GM12801 (cell line): ENCODE results near the gene C15orf61.

Source experiments
- TF ChIP-seq, protein P1 (sequence below): IDR thresholded peaks from one replicate; pipeline ENCODE4 v1.5.1; 2011; ENCODE audit warnings: control low read depth; ENCODE audit not compliant: insufficient read length; ENCODE audit errors: extremely low read depth

C15orf61 gene

DNA sequence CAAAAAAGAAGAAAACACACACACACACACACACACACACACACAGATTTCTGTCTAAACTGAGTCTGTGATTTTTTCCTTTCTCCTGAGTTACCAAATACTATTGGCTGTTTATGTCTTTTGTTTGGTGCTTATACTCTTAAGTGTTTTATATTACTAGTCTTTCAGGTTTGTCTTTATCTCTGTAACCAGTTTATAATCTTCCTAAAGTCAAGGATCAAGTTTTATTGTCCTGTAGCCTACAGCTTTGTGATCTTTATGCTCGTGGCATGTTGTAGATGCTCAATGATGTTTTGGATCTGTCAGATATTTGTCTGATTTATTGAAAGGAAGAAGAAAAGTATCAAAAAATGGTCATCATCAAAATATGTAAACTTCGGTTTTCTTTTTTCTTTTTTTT, 26.1 kb downstream of the C15orf61 start:
- TF ChIP-seq, protein P1, sequence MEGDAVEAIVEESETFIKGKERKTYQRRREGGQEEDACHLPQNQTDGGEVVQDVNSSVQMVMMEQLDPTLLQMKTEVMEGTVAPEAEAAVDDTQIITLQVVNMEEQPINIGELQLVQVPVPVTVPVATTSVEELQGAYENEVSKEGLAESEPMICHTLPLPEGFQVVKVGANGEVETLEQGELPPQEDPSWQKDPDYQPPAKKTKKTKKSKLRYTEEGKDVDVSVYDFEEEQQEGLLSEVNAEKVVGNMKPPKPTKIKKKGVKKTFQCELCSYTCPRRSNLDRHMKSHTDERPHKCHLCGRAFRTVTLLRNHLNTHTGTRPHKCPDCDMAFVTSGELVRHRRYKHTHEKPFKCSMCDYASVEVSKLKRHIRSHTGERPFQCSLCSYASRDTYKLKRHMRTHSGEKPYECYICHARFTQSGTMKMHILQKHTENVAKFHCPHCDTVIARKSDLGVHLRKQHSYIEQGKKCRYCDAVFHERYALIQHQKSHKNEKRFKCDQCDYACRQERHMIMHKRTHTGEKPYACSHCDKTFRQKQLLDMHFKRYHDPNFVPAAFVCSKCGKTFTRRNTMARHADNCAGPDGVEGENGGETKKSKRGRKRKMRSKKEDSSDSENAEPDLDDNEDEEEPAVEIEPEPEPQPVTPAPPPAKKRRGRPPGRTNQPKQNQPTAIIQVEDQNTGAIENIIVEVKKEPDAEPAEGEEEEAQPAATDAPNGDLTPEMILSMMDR, result no peak

- TF ChIP-seq, protein P1, result no peak
Observed at GRCh38 chr15:67547836-67548235, 26.9 kb downstream of the C15orf61 start.

DNA sequence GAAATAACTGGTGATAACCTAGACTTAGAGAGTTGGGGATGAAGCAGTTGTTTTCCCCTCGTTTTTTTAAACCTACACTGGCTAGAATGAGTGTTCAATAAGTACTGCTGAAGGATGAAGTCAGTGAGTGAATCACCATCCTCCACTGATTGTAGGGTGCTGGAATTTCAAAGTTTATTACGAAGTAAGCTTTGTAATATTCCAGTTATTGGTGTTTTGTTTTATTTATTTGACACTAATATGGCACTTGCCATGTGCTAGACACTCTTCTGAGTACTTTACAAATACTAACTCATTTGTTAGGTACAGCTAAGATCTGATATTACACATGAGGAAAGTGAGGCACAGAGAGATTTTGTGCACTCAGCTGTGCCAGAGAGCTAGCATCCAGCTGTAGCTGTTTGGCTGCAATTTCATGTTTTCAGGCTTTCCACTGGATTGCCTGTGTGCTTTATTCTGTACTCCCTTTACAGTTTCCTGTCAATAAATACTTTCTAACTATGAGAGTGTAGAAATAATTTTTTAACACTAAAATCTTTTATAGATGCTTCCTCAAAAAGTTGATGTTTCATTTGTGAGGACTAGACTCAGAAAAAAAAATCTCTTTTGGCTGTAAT, 27.4 kb downstream of the C15orf61 start:
- TF ChIP-seq, protein P1, result no peak

DNA sequence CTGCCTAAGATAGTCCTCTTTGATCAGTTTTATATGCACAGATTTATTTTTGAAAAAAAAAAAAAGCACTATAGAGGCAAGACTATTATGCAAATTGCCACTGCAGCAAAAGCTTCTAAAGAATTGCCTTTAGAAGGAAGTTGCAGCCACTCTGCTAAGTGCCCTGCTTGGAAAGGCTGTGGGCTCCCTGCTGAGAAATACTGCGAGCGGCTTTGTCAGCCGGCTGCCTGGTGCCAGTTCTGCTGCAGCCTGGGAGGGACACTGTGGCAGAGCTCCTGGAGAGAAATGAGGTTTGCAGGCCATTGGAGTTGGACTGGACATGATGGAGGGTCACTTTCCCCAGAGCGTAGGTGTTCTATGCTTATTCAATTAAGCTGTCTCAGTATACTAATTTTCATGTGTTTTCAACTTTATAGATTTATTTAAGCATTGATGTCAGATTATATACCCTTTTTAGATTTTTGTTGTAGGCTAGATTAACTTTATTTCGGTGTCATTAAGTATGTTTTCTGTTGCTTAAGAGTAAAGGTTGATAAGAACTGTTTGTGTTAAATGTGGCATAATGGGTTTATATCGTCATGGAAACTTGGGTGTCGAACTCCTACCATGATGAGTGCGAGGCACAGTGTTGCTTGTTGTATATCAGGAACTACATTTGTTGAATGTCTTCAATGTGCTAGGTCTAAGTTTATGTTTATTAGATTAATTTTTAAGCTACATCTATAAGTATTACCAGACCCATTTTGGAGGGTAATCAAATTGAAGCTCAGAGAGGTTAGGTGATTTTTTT, 28.1 kb downstream of the C15orf61 start:
- TF ChIP-seq, protein P1, result no peak

- TF ChIP-seq, protein P1, result no peak
Observed at GRCh38 chr15:67549736-67550135, 28.8 kb downstream of the C15orf61 start.

DNA sequence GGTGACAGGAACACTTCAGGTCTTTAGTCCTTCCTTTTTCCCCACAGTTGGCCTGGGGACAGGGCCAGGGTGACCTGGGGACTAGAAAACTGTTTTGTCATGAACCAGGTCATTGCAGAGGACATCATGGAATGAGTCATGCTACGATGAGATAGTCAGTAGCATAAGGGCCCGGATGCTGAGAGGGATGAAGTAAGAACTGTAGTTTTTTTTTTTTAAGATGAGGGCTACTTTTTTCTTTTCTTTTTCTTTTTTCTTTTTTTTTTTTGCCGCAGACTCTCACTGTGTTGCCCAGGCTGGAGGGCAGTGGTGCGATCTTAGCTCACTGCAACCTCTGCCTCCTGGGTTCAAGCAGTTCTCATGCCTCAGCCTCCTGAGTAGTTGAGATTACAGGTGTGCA, 29.6 kb downstream of the C15orf61 start:
- TF ChIP-seq, protein P1, result no peak

DNA sequence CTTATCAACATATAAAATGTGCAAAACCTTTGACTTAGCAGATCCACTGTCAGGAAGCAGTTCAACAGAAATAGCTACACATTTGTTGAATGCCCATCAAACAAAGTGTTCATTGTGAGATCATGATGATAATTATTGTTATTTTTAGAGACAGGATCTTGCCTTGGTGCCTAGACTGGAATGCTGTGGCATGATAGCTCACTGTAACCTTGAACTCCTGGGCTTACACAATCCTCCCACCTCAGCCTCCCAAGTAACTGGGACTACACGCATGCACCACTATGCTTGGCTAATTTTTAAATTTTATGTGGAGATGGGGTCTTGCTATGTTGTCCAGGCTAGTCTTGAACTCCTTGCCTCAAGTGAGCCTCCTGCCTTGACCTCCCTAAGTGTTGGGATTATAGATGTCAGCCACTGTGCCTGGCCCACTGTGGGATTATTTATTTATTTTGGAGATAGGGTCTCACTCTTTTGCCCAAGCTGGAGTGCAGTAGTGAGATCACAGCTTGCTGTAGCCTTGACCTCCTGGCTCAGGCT, 30.3 kb downstream of the C15orf61 start:
- TF ChIP-seq, protein P1, result no peak
